ENCODE data around the gene SLC30A5.

Gene SLC30A5

GRCh38 chr5:69167929-69168328 lies 74.1 kb downstream of the SLC30A5 start:
- no peaks in the 10 kb centered on the region for H3F3A ChIP-seq (ENCODE audit: low read depth)
- H3K9me2 ChIP-seq (replicated peaks; ENCODE audit: low read depth, low read length), result no peaks in the 10 kb centered on the region
- H3K4me2 ChIP-seq (ENCODE audit: low read depth, low read length, poor library complexity, severe bottlenecking), result peak overlapping the region; percentile 95
- H4K20me1 ChIP-seq (ENCODE audit: insufficient read depth, low read length, poor library complexity, severe bottlenecking), result peaks cover 21% of the 10 kb centered on the region
- peak overlapping the region; percentile 97 for H3K9ac ChIP-seq (ENCODE audit: low read depth, low read length, poor library complexity, severe bottlenecking)
- no peaks in the 10 kb centered on the region for H3K9me3 ChIP-seq (ENCODE audit: insufficient read depth, low read depth, low read length)
- peak overlapping the region; percentile 86; the same call in 1 of the 2 replicates for H2AFZ ChIP-seq (ENCODE audit: low read length)
- H3K4me1 ChIP-seq (ENCODE audit: insufficient read depth, low read length, poor library complexity, severe bottlenecking), result peaks cover 48% of the 10 kb centered on the region
- H3K27me3 ChIP-seq (ENCODE audit: insufficient read depth, low read length, poor library complexity, severe bottlenecking), result no peaks in the 10 kb centered on the region
- no peak for TF ChIP-seq CTCF (conservative IDR thresholded peaks at IDR 0.05; ENCODE audit: low read length)
- TF ChIP-seq EZH2phosphoT487 (IDR thresholded peaks at IDR 0.05; ENCODE audit: borderline replicate concordance), result no peak
- H3K36me3 ChIP-seq (ENCODE audit: insufficient read depth, low read length), result peaks cover 21% of the 10 kb centered on the region; the same call in 1 of the 2 replicates
- H3K4me3 ChIP-seq (ENCODE audit: low read length, poor library complexity, severe bottlenecking), result peak overlapping the region; percentile 94
- H3K79me2 ChIP-seq (ENCODE audit: insufficient read depth, low read length), result peaks cover 59% of the 10 kb centered on the region

- TF ChIP-seq CTCF (conservative IDR thresholded peaks at IDR 0.05; ENCODE audit: low read length), result no peak
- TF ChIP-seq EZH2phosphoT487 (IDR thresholded peaks at IDR 0.05; ENCODE audit: borderline replicate concordance), result no peak
- no peak overlapping the region for H3K9ac ChIP-seq (ENCODE audit: low read depth, low read length, poor library complexity, severe bottlenecking)
- no peaks in the 10 kb centered on the region for H3K9me2 ChIP-seq (replicated peaks; ENCODE audit: low read depth, low read length)
- H2AFZ ChIP-seq (ENCODE audit: low read length), result no peak overlapping the region
- no peaks in the 10 kb centered on the region for H3K27me3 ChIP-seq (ENCODE audit: insufficient read depth, low read length, poor library complexity, severe bottlenecking)
- peaks cover 55% of the 10 kb centered on the region for H3K4me1 ChIP-seq (ENCODE audit: insufficient read depth, low read length, poor library complexity, severe bottlenecking)
- H3K36me3 ChIP-seq (ENCODE audit: insufficient read depth, low read length), result peaks cover 46% of the 10 kb centered on the region; the same call in 1 of the 2 replicates
- H3K9me3 ChIP-seq (ENCODE audit: insufficient read depth, low read depth, low read length), result no peaks in the 10 kb centered on the region
- peak overlapping the region; percentile 57 for H3K4me2 ChIP-seq (ENCODE audit: low read depth, low read length, poor library complexity, severe bottlenecking)
- H3K79me2 ChIP-seq (ENCODE audit: insufficient read depth, low read length), result peaks cover 83% of the 10 kb centered on the region
- peaks cover 36% of the 10 kb centered on the region for H4K20me1 ChIP-seq (ENCODE audit: insufficient read depth, low read length, poor library complexity, severe bottlenecking)
- H3F3A ChIP-seq (ENCODE audit: low read depth), result no peaks in the 10 kb centered on the region
- H3K4me3 ChIP-seq (ENCODE audit: low read length, poor library complexity, severe bottlenecking), result peak overlapping the region; percentile 49
These were observed 76.7 kb downstream of the SLC30A5 start for GRCh38 chr5:69170495-69170894.

- Histone ChIP-seq H3K27me3 (ENCODE audit: insufficient read depth, low read length, poor library complexity, severe bottlenecking) (no peaks in the 10 kb centered on the region), H3K9me3 (ENCODE audit: insufficient read depth, low read depth, low read length) (no peaks in the 10 kb centered on the region), H3K9me2 (replicated peaks; ENCODE audit: low read depth, low read length) (no peaks in the 10 kb centered on the region), H2AFZ (ENCODE audit: low read length) (no peak overlapping the region), H3K4me1 (ENCODE audit: insufficient read depth, low read length, poor library complexity, severe bottlenecking) (peaks cover 54% of the 10 kb centered on the region), H3K36me3 (ENCODE audit: insufficient read depth, low read length) (peaks cover 50% of the 10 kb centered on the region; the same call in 1 of the 2 replicates), H4K20me1 (ENCODE audit: insufficient read depth, low read length, poor library complexity, severe bottlenecking) (peaks cover 37% of the 10 kb centered on the region), H3F3A (ENCODE audit: low read depth) (no peaks in the 10 kb centered on the region), H3K4me2 (ENCODE audit: low read depth, low read length, poor library complexity, severe bottlenecking) (peak overlapping the region; percentile 57), H3K79me2 (ENCODE audit: insufficient read depth, low read length) (peaks cover 84% of the 10 kb centered on the region), H3K9ac (ENCODE audit: low read depth, low read length, poor library complexity, severe bottlenecking) (no peak overlapping the region), H3K4me3 (ENCODE audit: low read length, poor library complexity, severe bottlenecking) (peak overlapping the region; percentile 49)
- TF ChIP-seq EZH2phosphoT487 (IDR thresholded peaks at IDR 0.05; ENCODE audit: borderline replicate concordance) (no peak), CTCF (conservative IDR thresholded peaks at IDR 0.05; ENCODE audit: low read length) (no peak)
These were observed 77.2 kb downstream of the SLC30A5 start for GRCh38 chr5:69170969-69171368.

All from Loucy (cell line).